ENCODE results near the gene HOXD12.

The HOXD12 gene

GRCh38 chr2:176149481-176149938 lies 49.9 kb downstream of the HOXD12 start:
- DNase-seq (ENCODE audit: low read depth): no peak

DNA sequence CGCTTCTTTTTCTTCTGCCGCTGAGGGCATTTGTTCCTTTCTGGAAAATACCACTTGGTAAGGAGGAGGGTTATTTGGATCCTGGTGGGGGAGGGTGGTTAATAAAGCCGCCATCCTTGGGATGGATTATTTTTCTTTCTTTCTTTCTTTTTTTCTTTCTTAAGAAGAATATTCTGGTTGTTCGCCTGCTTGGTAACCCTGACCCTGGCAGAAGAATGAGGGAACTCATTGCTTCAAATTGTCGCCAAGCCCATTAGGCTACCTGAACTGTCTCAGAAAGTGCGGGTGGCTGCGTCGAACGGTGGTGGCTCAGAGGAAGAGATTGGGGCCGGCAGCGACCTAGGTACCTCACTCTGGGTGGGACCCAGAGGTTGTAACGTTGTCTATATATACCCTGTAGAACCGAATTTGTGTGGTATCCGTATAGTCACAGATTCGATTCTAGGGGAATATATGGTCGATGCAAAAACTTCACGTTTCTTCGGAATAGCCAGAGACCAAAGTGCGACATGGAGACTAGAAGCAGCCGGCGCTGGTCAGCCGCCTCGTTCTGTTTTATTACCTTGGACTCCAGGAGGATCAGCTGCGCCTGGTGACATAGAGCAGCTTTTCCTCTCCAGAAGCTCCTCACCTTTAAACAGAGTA lies 50.5 kb downstream of the HOXD12 start:
- no peak for DNase-seq (ENCODE audit: low read depth)

DNA sequence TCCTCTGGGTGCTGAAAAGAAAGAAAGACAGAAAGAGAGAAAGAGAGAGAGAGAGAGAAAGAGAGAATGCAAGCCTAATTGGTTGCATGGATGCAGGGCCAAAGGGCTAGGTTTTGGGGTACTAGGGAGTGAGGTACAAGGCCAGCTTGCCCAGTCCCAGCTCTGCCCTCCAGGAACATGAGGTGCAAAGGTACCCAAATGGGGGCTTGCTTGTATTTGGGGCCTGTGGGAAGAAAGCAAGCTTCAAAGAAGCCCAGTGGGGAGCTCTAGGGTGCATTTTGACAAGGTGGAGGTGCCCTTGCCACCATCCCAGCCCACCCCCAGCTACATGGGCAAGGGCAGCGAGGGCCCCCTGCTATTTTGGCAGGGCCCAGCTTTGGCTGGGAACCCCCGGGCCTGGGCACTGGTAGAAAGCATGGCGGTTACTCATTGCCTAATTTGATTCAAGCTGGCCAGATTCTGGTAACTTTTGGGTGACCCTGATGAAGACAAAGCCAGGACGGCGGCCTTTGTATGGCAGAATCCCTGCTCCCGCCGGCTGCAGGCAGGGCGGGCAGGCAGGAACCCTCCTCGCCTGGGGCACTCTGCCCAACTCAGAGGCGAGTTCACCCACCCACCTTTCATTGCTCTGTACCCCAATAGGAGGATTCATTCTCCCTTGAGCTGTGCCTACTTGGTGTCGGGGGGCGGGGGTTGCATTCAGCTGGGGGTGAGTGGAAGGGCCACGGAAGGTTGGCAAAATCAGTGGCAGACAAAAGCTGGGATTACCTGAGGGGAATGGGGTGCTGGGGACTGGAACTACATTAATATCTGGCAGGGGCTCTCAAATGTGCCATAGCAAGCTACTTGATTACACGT lies 51.2 kb downstream of the HOXD12 start:
- DNase-seq (ENCODE audit: low read depth): no peak

DNA sequence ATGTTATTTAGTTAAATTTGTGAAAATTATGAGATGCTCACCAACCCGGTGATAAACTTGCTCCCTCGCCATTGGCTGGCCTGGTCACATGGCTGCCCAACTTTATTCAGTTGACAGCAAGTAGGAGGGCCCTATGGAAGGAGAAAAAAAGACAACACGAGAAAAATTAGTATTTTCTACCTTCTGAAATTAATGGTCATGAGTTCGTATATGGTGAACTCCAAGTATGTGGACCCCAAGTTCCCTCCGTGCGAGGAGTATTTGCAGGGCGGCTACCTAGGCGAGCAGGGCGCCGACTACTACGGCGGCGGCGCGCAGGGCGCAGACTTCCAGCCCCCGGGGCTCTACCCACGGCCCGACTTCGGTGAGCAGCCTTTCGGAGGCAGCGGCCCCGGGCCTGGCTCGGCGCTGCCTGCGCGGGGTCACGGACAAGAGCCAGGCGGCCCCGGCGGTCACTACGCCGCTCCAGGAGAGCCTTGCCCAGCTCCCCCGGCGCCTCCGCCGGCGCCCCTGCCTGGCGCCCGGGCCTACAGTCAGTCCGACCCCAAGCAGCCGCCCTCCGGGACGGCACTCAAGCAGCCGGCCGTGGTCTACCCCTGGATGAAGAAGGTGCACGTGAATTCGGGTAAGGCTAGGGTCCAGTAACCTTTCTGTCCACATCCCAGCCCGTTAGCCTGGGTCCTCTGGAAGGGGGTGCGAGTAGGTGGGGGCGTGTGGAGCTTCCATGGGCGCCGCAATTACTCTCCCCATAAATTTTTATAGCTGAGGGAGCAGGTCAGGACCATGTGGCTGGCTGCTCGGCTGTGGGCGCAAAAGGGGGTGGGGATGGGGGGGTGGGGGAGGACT lies 52.1 kb downstream of the HOXD12 start, which contains the start of gene HOXD4:
Gene HOXD4 (plus strand): TSS at position 109 of the 846 bp plus-strand sequence. CDS start 84 bp downstream, at position 193.
- DNase-seq (ENCODE audit: low read depth): no peak
